RKO (cell line): Measurements from ENCODE around the gene TMUB1.

Experiments used
- DNase-seq: peaks from one replicate; pipeline ENCODE4 v3.0.0-alpha.2; 2016; ENCODE audit warnings: low spot score

TMUB1 gene, protein sequence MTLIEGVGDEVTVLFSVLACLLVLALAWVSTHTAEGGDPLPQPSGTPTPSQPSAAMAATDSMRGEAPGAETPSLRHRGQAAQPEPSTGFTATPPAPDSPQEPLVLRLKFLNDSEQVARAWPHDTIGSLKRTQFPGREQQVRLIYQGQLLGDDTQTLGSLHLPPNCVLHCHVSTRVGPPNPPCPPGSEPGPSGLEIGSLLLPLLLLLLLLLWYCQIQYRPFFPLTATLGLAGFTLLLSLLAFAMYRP

DNA sequence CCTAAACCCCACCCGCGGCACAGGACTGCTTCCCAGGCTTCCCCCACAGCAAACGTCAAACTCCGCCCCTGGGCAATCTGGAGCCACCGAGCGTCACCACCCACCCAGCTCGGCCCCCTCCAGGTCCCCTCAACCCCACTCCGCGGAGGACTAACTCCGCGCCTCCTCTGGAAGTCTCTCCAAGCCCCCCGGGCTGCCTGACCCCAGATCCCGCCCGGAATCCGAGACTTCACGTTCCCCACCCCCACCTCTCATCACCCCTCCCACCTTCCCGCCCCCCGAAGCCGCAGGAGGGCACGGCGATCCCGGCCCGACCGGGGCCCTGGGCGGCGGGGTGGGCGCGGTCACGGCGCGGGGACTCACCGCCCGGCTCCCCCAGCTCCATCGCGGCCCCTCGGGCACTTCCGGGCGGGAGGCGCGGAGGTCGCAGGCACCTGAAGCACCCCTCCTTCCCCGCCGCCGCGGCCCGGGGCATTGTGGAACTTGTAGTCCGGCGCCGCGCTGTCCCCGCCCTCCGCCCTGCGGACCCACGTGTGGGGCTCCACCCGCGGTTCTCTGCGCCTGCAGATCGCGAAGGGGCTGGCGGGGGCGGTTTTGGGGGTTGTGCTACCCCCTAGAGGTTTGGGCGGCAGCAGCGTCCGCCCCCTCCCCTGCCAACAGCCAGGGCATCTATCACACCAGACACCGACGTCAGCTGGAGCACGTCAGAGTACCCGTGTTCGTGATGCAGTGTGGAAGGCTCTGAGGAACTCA lies at the start of gene TMUB1:
Gene TMUB1 (minus strand): TSS at position 423 of the 753 bp plus-strand sequence. CDS start 930 bp downstream, outside the sequence.
- DNase-seq, result peak; percentile 80

DNA sequence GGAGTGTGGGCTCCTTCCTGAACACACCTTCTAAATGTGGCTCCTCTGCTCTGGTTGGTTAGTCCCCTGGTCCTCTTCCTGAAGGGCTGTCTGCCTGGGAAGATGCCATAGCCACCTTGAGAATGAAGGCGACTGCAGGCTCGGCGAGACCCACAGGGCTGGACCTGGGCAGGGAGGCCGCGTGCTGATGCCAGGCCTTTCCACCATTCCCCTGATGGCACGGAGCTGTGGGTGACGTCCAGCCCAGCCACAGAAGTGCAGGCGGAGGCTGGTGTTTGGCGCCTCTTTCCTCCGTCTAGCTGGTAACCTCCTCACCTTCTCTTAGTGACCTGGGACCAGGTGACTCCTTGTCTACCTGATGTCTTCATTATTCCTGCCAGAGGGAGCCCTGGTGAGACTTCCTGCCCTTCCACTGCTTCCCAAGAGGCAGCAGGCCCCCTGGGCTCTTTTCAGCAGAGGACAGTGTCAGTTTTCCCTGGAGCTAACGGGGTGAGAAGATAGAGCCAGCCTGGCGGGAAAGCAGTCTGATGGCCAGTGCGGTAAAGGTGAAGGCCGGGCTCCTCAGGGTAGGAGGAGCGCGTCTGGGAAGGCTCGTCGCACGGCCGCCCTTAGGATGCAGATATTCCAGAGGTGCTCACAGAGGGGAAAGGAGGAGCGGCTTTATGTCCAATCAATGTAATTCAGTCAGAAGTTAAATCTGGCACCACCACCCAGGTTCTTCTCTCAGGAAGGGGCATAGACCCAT lies 49.3 kb upstream of the TMUB1 start:
- no peak for DNase-seq

DNA sequence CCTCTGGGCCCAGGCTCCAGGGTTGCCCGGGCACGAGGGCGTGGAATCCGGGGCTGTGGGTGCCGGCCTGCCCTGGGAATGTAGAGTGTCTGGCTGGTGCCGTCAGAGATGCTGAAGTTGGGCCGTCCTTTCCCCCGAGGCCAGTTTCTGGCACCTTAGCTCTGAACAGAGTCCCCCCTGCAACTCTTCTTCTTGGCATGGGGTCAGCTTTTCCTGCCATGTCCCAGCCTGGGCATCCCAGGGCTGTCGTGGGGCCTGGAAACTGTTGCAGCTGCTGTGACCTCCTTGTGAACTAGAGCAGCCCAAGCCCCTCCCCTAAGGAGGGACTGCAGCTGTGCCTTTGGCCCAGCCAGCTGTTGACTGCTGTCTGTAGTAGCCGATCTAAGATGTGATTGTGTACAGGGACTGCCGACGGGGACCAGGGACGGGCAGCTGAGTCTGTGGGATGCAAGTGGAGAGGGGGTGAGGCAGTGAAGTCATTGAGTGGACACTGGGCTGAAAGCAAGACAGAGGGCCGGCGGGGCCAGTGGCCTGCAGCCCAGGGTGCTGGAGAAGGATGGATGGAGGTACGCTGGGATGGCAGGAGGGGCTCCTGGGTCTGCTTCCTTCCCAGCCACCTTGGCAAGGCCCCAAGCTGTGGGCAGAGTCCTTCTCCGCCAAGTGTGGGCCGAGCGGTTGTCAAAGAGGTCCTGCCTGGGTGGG lies 48.5 kb upstream of the TMUB1 start:
- no peak for DNase-seq

DNA sequence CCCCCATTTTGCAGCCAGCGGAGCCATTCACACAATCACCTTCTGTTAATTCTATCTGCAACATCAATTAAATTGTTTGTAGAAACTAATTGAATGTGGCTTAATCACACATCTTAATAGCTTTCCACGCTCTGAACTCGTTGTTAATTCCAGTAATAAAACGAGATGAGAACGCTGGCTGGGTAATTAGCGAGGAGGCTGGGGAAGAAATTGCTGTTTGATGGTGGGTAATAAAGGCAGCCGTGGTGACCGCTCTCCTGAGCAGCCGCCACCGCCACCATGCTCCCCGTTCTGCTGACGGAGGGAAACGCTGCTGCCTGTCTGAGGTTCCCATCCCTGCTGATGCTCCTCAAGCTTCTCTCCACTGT lies 47.9 kb upstream of the TMUB1 start:
- no peak for DNase-seq

DNA sequence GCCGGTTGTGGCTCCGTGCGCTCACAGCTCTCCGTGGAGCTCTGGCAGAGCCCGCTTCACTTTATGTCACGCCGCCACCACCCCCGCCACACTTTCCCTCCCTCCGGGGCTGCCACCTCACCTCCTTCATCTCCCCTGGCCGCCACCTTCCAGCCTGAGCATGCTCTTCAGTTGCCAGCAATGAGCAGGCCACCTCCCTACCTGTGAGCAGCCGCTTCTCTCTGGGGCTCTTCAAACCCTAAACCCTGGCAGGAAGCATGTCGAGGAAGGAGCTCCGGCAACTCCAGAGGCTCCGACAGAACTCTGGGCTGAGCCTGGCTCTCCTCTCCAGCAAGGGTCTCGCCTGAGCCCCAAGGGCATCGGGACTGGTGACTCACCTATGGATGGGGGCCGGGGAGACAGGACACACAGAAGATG lies 47.5 kb upstream of the TMUB1 start:
- no peak for DNase-seq

DNA sequence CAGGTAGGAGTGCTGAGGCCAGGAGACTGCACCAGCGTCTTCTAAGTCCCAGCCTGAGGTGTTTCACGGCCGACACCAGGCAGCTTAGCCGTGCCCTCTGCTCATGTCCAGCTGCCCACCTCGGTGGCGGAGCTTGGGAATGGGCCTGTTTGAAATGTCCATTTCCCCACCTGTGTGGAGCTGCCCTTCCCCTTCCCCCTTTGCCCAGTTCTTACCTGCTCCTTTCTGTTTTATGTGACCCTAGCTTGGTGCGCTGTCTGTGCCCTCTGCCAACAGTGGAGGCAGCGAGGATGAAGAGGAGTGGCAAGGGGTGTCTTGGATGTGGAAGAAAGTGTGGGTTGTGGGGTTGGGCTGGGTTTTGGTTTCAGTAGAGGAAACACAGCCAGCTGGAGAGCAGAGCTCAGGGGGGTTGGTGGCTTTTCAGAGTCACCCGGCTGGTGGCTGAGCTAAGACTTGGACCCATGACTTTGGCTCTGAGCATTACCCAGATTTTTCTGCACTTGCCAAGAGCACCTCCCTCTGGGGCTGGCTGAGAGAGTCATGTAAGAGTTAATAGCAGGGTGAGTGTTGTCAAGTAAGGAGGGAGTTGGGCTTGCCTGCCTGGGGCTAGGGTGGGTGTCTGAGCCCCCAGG lies 46.8 kb upstream of the TMUB1 start:
- no peak for DNase-seq

DNA sequence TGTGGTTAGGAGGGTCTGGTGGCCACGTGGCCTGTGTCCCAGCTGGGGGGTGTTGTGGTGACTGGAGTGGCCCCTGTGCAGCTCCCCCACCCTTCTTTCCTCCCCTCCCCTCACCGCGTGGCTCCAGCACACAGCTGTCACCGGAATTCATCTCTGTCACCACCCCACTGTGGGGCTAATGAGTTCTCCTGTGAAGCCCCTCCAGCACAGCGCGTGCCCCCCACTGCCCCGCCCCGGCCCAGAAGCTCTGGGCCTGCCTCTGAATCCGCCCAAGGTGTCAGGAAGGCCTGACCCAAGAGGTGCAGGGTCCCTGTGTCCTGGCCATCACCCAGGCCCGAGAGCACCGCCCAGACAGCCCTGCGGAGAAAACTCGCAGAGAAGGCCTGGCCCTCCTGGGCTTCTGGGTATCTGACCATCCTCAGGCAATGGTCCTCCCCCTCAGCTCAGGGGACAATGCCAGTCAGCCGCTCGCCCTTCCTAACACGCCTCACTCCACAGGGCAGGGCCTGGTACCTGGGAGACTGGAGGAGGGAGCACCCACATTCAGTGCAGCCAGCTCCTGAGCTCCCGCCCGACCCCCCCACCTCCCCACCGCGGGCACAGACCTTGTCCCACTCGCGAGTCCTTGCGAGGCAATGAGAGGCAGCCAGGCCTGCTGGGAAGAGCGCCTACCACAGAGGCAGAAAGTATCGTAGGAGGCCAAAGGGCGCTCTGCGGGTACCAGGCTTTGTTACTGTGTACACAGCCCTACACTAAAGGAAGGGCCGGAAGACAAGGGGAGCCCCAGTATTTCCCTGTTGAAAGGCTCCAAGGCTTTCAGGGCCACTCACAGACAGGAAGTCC lies 46.0 kb upstream of the TMUB1 start:
- no peak for DNase-seq

DNA sequence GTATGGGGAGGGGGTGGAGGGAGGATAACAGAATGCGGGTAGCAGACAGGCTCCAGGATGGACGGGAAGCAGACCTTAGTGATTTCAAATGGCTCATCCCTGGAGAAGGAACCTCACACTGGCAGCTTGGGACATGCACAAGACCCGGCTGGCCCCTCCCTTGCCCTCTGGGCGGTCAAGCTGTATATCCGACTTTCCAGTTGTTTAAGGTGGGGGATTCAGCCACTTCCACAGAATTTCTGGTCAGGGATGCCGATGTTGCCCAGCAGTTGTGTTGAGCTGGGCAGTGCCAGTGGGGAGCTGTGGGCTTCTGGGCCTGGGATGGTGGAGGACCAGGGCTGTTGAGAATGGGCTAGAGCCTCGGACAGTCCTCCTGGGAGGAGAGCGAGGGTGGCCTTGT lies 45.4 kb upstream of the TMUB1 start:
- no peak for DNase-seq

DNA sequence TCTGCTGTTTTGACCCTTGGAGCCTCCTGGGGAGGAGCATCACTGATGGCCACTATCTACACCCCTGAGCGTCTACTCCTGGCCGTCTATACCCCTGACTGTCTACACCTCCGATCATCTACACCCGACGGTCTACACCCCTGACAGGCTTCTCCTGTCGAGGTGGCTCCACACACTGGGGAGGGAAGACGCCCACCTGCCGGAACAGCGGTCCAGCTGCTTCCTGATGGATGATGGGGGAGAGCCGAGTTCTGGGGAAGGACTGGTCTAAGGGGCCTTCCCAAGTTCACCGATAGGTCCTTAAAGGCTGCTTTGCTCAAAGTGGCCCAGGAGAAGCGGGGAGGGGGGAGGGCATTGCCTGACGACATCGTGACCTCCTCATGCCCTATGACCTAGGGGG lies 44.9 kb upstream of the TMUB1 start:
- no peak for DNase-seq

DNA sequence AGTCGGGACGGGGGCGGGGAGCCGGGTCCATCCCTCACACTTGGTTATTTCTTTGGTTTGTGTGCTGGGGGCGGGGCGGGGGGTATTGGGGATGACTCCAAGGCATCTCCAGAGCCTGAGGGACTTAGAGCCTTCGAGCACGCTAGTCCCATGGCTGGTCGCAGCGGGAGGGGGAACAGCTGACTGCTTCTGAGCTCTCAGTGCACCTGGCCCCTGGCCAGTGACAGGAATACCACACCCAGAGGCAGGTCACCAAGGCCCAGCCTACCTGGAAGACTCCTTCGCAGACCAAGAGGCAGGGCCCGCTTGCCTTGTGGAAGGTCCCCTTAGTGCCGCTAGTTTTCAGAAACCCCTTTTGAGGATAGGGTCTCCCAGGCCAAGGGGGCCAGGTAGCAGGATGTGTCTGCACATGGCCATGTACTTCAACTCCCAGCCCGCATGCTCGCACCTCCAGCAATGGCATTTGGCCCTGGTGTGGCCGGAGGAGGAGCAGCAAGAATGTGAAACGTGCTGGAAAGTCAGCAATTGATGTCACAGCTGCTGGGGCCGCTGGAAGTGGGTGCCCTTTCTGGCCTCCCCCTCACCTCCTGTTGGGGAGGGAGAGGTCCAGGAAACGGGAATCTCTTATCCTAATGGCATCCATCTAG lies 43.3 kb upstream of the TMUB1 start:
- DNase-seq, result no peak

DNA sequence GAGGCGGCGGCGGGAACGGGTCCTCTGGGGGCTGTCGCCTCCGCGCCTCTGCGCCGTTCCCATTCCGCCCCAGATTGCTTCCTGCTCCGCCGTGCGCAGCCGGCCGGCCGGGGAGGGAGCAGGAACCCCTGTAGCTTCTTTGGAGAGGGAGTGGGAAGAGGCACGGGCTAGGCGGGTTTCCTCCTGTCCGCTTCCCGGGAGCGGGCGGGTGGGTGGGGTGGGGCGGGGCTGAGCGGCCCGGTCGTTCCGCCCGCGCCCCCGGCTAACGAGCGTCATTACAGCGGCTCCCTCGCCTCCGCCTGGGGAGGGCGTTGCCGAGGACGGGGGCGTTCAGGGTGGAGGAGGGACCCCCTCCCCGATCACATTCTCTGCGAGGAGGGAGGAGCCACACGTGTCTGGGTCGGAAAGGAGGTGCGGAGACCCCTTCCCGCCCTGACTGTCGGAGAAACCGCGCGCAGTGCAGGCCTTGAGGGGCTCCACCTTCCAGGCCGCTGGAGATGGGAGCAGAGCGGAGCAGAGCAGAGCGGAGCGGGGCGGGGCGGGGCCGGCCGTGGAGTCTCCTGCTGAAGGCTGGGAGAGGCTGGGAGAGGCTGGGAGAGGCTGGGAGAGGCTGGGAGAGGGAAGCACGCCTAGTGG lies 42.7 kb upstream of the TMUB1 start:
- DNase-seq, result no peak

DNA sequence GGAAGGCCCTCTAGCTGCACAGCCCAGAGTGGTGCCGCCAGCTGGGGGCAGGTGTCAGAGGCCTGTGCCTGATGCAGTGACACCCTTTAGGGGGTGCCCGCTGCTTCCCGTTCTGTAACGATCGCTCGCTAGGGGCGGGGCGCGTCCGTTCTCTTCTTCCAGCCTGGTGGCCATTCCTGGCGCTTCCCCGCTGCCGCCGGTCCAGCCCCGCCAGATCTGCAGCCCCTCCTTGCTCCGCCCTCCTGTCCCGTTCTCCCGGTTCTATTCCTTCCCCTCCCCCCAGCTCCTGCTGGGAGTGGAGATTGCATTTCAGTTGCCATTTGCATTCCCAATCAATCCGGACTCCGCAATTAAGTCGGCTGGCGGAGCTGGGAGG lies 42.2 kb upstream of the TMUB1 start:
- DNase-seq, result no peak

DNA sequence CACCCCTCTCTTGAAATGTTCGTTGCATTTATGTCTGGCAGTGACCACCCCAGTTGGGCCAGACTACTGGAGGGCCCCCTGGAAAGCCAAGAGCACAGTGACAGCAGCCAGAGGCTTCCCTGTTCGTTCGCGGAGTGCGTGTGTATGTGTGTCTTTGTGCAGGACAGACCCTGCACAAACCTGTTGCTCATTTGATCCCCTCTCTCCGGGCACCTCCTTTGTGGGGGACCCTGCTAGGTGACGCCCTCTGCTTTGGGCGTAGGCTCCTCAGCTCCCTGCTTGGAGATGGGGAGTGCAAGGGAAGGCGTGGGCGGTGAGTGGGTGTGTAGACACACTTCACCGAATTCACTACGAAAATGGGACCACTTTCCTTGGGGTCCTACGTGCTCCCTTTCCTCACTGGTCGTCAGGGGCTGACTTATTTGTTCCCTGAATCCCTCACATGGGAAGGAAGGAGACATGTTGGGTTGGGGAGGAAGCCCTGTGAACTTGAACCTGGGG lies 41.7 kb upstream of the TMUB1 start:
- no peak for DNase-seq

DNA sequence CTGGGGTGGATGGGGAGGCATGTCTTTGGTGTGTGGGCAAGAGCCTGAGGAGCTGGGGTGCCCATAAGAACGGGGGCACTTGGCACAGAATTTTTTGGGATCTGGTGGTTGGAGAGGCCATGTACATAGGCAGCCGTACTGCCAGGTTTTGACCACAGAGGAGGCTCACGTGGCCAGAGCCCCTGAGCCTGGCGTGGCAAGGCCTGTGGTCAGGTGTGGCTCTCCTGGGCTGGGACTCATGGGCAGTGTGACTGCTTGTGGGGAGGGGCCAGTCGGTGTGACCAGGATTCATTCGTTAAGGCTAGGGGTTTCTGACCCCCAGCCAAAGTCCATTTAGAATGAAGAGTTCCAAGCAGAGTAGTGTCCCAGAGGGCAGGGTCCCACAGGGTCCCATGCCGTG lies 41.2 kb upstream of the TMUB1 start:
- DNase-seq, result no peak

DNA sequence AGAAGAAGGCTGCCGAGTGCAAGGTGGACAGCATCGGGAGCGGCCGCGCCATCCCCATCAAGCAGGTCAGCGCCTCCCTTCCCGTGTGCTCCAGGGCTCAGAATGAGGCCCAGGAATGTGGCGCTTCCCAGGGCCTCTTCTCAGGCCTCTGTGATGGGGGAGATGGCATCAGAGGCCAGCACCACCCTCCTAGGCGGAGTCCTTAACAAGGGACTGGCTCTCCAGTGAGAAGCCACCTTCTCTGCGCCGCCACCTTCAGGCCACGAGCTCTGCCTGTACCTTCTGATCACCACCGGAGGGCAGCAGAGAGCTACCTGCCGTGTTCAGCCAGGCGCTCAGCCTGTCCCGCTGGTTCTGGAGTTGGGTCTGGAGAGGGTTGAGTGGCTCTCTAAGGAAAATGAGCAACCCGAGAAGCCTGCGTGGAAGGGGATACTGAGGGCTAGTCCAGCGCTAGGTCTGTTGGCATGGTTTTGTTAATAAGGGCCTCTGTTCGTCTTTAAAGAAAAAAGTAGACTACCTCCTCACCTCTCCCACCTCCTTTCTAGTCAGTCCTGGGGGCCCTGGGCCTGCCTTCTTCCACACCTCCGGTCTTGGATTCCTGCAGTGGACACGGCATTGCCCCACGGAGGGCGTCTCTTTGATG lies 40.6 kb upstream of the TMUB1 start:
- peak; percentile 86 for DNase-seq

DNA sequence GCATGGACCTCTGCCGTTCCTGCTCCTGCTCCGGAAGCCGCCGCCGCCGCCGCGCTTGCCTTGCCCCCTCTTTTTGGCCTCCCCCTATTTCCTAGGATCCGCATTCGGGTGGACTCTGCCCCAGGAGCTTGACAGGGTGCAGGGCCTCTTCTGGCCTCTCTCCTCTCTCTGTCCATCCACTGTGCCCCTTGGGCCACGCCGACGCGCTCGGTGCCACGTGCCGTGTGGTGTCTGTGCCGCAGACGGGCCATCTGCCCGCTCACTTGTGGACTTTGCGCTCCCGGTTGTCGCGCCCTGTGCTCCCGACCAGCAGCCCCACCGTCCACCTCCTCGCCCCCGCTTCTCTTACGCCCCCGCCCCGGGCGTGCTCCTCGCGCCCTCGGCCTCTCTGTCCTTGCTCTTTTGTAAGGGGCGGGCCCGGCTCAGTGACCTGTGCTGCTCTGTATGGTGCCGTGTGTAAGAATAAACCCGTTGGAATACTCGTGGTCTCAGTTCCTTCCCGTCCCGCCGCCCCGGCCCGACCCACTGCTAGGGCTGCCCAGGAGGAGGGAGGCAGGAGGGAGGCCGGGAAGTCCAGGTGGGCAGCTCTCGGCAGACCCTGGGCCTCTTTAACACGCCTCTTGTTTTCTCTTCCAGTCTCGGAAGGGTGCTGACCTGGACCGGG lies 40.0 kb upstream of the TMUB1 start:
- DNase-seq, result no peak

DNA sequence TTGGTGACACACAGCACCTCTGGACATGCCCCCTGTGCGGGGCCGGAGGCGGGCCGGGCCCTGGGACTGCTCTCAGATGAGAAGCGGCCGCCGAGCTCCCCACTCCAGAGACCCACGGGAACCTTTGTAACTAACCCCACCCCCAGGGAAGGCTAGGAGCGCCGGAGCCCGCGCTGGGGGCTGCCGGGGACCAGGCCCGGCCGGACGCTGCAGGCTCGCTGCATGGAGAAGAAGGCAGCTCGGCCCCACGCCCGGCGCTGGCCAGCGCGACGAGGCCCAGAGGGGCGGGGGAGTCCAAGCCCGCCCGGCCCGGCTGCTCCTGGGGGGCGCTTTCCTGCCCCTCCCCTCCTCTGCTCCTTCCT lies 39.5 kb upstream of the TMUB1 start:
- no peak for DNase-seq

DNA sequence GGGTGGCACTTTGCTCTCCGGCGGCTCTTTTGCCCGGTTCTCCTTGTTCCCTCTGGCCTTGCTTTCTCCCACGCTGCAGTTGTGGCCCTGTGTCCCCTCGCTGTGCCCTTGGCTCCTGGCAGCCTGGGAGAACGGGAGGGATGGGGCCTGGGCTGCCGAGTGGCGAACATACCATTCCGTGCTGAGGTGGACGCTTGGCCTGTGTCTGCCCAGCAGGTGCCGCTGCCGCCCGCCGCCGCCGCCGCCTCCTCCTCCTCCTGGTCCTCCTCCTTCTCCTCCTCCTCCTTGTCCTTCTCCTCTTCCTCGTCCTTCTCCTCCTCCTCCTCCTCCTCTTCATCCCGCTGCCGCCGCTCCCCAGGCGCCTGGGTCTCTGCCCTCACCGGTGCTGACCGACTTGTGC lies 39.0 kb upstream of the TMUB1 start:
- no peak for DNase-seq
